SH-SY5Y (cell line): ENCODE measurements around the gene TTLL3.

ENCODE experiments used
- GATA2 ChIP-seq: IDR thresholded peaks from 2 replicates; pipeline ENCODE4 v1.6.1; 2011; ENCODE audit warnings: mild to moderate bottlenecking, low read depth, low read length
- GATA3 ChIP-seq: IDR thresholded peaks from 2 replicates; pipeline ENCODE4 v1.6.1; 2011; ENCODE audit warnings: low read depth, mild to moderate bottlenecking, low read length, moderate library complexity

- TF ChIP-seq GATA2 (no peak), GATA3 (no peak)
Observed at GRCh38 chr3:9808345-9809037, 1.6 kb upstream of the TTLL3 start.
